Measurements from ENCODE around the gene ZNF148. TPM values are rescaled to one million over a fixed set of nuclear protein-coding genes. Genes with fewer than 3 reads are reported as not detected.
A peak's percentile ranks its signal among the peaks of the same experiment; 100 is the strongest.

Gene ZNF148
- total RNA-seq, 1 experiment from 2014 or later, result 19.7 TPM

DNA sequence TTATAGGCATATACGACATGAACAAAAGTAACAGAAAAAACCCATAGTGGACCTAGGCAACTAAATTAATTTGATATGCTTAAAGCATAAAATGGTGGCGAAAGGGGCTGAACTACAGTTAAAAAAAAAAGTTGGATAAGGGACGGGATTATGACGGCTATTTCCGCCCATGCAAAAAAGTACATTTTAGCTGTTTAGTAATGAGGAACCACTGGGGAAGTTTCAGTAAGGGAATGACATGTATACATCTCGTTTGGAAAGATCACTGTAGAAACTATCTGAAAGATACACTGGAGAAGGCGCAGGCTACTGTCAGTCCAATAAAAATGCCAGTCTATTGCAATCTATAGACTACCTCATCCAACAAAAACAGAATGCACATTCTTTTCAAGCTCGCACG lies 65.6 kb downstream of the ZNF148 start:
- CTCF ChIA-PET, result interaction anchor here (0.6 kb wide), 1 partner anchor 107 kb away, joined by 4 read pairs; no protein-coding TSS in a partner anchor
- Mint-ChIP-seq H3K4me3 (no peak overlapping the region), H3K36me3 (peaks cover 16% of the 10 kb centered on the region), H3K4me1 (no peaks in the 10 kb centered on the region), H3K27ac (peak overlapping the region; percentile 3; the same call in 1 of the 2 replicates), H3K9me3 (no peaks in the 10 kb centered on the region; the same call in 1 of the 2 replicates), H3K27me3 (ENCODE audit: low read depth) (no peaks in the 10 kb centered on the region)
- no peak for ATAC-seq
- POLR2A ChIA-PET, result no interaction called here
- no peak for DNase-seq (ENCODE audit: low spot score)
- TF ChIP-seq TP53 (CRISPR knock-in tag; IDR thresholded peaks at IDR 0.05), result no peak
- TF ChIP-seq NFYB (CRISPR knock-in tag; conservative IDR thresholded peaks at IDR 0.05; ENCODE audit: low read depth), result no peak
- no peak for TF ChIP-seq CDX4 (CRISPR knock-in tag; IDR thresholded peaks at IDR 0.05; ENCODE audit: borderline replicate concordance)
- no peak for TF ChIP-seq ATF6 (CRISPR knock-in tag; IDR thresholded peaks at IDR 0.05)
- TF ChIP-seq TEAD4 (CRISPR knock-in tag; IDR thresholded peaks at IDR 0.05), result no peak

DNA sequence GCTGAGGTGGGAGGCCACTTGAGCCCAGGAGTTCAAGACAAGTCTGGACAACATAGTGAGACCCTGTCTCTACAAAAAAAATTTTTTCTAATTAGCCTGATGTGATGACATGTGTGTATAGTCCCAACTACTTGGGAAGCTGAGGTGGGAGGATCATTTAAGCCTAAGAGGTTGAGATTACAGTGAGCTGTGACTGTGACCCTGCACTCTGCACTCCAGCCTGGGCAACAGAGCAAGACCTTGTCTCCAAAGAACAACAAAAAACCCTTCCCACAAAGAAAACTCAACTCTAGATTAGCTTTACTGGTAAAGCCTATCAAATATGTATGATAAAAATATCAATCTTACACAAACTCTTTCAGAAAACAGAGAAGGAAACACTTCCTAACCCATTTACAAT lies 68.5 kb downstream of the ZNF148 start:
- H3K4me1 Mint-ChIP-seq, result no peaks in the 10 kb centered on the region
- no peak overlapping the region for H3K4me3 Mint-ChIP-seq
- H3K36me3 Mint-ChIP-seq, result peaks cover 8% of the 10 kb centered on the region; the same call in 1 of the 2 replicates
- ATAC-seq (no peak), DNase-seq (ENCODE audit: low spot score) (no peak)
- no peak overlapping the region for H3K27ac Mint-ChIP-seq
- no peaks in the 10 kb centered on the region for H3K27me3 Mint-ChIP-seq (ENCODE audit: low read depth)
- H3K9me3 Mint-ChIP-seq, result no peaks in the 10 kb centered on the region; the same call in 1 of the 2 replicates
- TF ChIP-seq IRF1 (CRISPR knock-in tag; IDR thresholded peaks at IDR 0.05) (no peak), ZNF121 (CRISPR knock-in tag; IDR thresholded peaks at IDR 0.05) (peak; percentile 34; the same call in 1 of the 2 replicates)
- ChIA-PET POLR2A (interaction anchor here (0.6 to 0.7 kb wide), 2 partner anchors 13 to 18 kb away, joined by 3 to 5 read pairs; no protein-coding TSS in a partner anchor), CTCF (interaction anchor here (0.6 to 0.7 kb wide), 2 partner anchors 8 to 18 kb away, joined by 5 read pairs; no protein-coding TSS in a partner anchor)

DNA sequence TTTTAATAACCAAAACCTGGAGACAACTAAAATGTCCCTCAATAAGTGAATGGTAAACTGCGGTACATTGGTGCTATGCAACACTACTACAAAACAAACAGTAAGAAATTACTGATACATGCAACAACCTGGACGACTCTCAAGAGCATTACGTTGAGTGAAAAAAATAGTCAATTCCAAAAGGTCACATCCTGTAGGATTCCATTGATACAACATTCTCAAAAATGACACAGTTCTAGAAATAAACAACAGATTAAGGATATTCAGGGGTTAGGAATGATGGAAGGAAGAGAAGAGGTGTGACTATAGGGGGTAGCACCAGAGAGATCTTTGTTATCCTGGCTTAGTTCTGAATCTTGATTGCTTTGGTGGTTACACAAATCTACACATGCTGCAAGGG lies 72.2 kb downstream of the ZNF148 start:
- no peaks in the 10 kb centered on the region; the same call in 1 of the 2 replicates for H3K9me3 Mint-ChIP-seq
- no peak for TF ChIP-seq OVOL2 (CRISPR knock-in tag; IDR thresholded peaks at IDR 0.05; ENCODE audit: borderline replicate concordance)
- TF ChIP-seq GRHL2 (CRISPR knock-in tag; IDR thresholded peaks at IDR 0.05; ENCODE audit: insufficient replicate concordance, severe bottlenecking), result no peak
- TF ChIP-seq ZNF317 (CRISPR knock-in tag; IDR thresholded peaks at IDR 0.05; ENCODE audit: borderline replicate concordance, low read depth), result no peak
- no peak for TF ChIP-seq HMGXB4 (CRISPR knock-in tag; IDR thresholded peaks at IDR 0.05)
- TF ChIP-seq, protein P1, sequence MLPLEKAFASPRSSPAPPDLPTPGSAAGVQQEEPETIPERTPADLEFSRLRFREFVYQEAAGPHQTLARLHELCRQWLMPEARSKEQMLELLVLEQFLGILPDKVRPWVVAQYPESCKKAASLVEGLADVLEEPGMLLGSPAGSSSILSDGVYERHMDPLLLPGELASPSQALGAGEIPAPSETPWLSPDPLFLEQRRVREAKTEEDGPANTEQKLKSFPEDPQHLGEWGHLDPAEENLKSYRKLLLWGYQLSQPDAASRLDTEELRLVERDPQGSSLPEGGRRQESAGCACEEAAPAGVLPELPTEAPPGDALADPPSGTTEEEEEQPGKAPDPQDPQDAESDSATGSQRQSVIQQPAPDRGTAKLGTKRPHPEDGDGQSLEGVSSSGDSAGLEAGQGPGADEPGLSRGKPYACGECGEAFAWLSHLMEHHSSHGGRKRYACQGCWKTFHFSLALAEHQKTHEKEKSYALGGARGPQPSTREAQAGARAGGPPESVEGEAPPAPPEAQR (CRISPR knock-in tag; IDR thresholded peaks at IDR 0.05), result no peak
- TF ChIP-seq, protein P2, sequence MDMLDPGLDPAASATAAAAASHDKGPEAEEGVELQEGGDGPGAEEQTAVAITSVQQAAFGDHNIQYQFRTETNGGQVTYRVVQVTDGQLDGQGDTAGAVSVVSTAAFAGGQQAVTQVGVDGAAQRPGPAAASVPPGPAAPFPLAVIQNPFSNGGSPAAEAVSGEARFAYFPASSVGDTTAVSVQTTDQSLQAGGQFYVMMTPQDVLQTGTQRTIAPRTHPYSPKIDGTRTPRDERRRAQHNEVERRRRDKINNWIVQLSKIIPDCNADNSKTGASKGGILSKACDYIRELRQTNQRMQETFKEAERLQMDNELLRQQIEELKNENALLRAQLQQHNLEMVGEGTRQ (CRISPR knock-in tag; IDR thresholded peaks at IDR 0.05), result no peak
- TF ChIP-seq MXD4 (CRISPR knock-in tag; IDR thresholded peaks at IDR 0.05; ENCODE audit: borderline replicate concordance), result no peak
- no peak for TF ChIP-seq NFE2L1 (CRISPR knock-in tag; IDR thresholded peaks at IDR 0.05)
- TF ChIP-seq AFF4 (CRISPR knock-in tag; IDR thresholded peaks at IDR 0.05; ENCODE audit: borderline replicate concordance), result no peak
- CTCF ChIA-PET, result no interaction called here
- ATAC-seq, result no peak
- no peak for DNase-seq (ENCODE audit: low spot score)
- peak overlapping the region; percentile 50; the same call in 1 of the 2 replicates for H3K27ac Mint-ChIP-seq
- no peaks in the 10 kb centered on the region for H3K4me1 Mint-ChIP-seq
- H3K27me3 Mint-ChIP-seq (ENCODE audit: low read depth), result no peaks in the 10 kb centered on the region
- POLR2A ChIA-PET, result interaction anchor here (0.5 kb wide), 1 partner anchor 16 kb away, joined by 5 read pairs; no protein-coding TSS in a partner anchor
- H3K36me3 Mint-ChIP-seq, result peaks cover 4% of the 10 kb centered on the region; the same call in 1 of the 2 replicates
- H3K4me3 Mint-ChIP-seq, result no peak overlapping the region
